Measurements from ENCODE around the gene CUX1.
"Not testable (repeated sequence)": the region's sequence is repeated elsewhere in the genome, so short reads cannot be mapped to it uniquely, and the experiment has no call there.

The CUX1 gene

GRCh38 chr7:102021841-102022618, 204.6 kb downstream of the CUX1 start:
- no peak for DNase-seq

- no peak for DNase-seq
Observed at GRCh38 chr7:102024005-102024768, 206.8 kb downstream of the CUX1 start.

- DNase-seq = no peak
Observed at GRCh38 chr7:102024769-102025391, 207.5 kb downstream of the CUX1 start.

- not testable (repeated sequence) for DNase-seq
Observed at GRCh38 chr7:102025777-102026176, 208.4 kb downstream of the CUX1 start.

GRCh38 chr7:102028206-102028826, 210.9 kb downstream of the CUX1 start:
- no peak for DNase-seq

GRCh38 chr7:102029616-102030015, 212.2 kb downstream of the CUX1 start:
- DNase-seq = no peak

- DNase-seq = no peak
Observed at GRCh38 chr7:102030696-102031095, 213.3 kb downstream of the CUX1 start.

- DNase-seq = no peak
Observed at GRCh38 chr7:102036958-102037357, 219.5 kb downstream of the CUX1 start.

- DNase-seq = no peak
Observed at GRCh38 chr7:102039706-102040105, 222.3 kb downstream of the CUX1 start.

- no peak for DNase-seq
Observed at GRCh38 chr7:102040569-102040968, 223.1 kb downstream of the CUX1 start.

- no peak for DNase-seq
Observed at GRCh38 chr7:102042016-102042656, 224.7 kb downstream of the CUX1 start.

- not testable (repeated sequence) for DNase-seq
Observed at GRCh38 chr7:102042796-102043195, 225.4 kb downstream of the CUX1 start.

GRCh38 chr7:102044641-102044983, 227.2 kb downstream of the CUX1 start:
- DNase-seq = no peak

- no peak for DNase-seq
Observed at GRCh38 chr7:102044984-102045673, 227.7 kb downstream of the CUX1 start.

- no peak for DNase-seq
Observed at GRCh38 chr7:102045681-102046372, 228.4 kb downstream of the CUX1 start.

GRCh38 chr7:102046373-102047117, 229.1 kb downstream of the CUX1 start:
- DNase-seq = no peak

GRCh38 chr7:102047167-102047566, 229.7 kb downstream of the CUX1 start:
- DNase-seq = no peak

GRCh38 chr7:102049765-102050164, 232.3 kb downstream of the CUX1 start:
- DNase-seq = no peak

- no peak for DNase-seq
Observed at GRCh38 chr7:102050864-102051460, 233.5 kb downstream of the CUX1 start.

- DNase-seq = not testable (repeated sequence)
Observed at GRCh38 chr7:102051736-102052135, 234.3 kb downstream of the CUX1 start.

Data from GOT3 (cell line).